ENCODE data around the gene ARMC2.

Gene ARMC2

DNA sequence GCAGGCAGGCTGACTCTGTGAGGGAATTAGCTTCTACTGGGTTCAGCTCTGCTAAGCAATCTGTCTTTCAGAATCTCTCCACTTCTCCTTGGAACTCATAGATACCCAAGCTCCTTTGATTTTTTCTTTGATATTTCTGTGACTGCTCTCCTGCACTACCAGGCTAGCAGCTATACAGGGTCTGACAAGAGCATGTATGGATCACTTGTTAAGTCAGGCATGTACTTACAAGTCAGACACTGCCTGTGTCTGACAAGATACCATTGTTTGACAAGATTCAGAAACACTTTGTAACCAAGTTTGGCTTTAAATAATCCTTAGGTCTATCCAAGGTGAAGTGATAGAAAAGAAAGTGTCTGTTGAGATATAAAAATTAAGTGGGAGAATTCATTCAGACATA is 167.0 kb downstream of the ARMC2 start:
- no peak for DNase-seq (ENCODE audit: low spot score)

GRCh38 chr6:109019911-109020310 is 171.7 kb downstream of the ARMC2 start:
- DNase-seq (ENCODE audit: low spot score) = no peak

GRCh38 chr6:109021870-109022269 is 173.6 kb downstream of the ARMC2 start:
- DNase-seq (ENCODE audit: low spot score) = no peak

DNA sequence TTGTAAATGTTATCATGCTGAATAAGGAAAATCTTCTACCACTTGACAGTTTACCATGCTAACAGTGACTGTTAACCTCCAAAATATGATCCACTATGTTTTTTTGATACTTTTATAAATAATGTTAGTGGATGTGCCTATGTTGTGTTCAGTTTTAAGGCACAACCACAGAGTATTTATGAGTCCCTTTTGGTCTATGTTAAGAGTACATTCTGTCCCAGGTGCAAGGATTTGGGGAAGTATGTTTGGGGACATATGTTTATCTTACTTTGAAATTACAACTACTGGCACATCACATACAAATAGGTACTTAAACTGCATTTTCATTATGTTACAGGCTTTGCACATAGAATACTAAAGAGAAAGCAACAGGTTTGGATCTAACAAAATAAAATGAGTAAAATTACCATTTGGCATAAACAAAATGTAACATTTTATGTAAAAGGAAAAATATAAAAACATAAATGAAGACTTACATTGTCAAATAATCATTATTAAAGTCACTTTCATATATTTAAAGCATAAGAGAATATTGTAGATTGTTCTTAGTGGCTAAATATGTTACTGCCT is 175.2 kb downstream of the ARMC2 start:
- no peak for DNase-seq (ENCODE audit: low spot score)
